ENCODE results near the gene AGPS.
"Not testable (repeated sequence)": the region's sequence is repeated elsewhere in the genome, so short reads cannot be mapped to it uniquely, and the experiment has no call there.

Gene AGPS

DNA sequence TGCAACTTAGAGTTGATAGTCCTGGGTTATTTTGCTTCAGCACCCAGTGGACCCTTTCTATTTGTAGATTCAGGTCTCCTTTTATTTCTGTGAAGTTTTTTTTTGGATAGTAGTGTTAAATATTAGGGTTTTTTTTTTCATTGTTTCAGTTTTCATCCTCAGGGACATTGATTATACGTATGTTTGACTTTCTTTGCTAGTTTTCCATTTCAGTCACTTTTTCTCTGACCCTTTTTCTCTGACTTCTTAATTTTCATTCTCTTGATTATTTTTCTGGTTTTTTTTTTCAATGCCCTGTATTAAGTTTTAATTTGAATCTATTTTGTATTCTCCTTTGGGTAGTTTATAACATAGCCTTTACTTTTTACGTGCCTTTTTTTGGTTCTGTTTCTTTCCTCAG is 79.4 kb downstream of the AGPS start:
- DNase-seq = no peak

DNA sequence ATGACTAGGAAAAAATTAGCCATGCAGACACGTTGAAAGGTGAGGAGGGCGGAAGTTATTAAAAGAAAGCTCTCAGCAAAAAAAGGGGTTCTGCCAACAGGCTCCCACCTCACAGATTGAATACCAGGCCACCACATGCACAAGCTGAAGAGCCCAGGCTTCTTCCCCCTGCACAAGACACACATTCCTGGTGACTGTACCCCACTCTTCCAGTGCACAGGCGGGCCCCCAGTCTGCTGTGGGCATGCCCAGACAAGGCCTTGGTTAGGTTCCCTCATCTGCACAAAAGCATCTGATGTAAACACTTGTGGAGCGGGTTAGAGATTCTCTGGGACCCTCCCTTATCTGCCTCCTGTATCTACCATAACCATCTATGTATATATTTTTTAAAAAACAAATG is 81.7 kb downstream of the AGPS start:
- DNase-seq = no peak

DNA sequence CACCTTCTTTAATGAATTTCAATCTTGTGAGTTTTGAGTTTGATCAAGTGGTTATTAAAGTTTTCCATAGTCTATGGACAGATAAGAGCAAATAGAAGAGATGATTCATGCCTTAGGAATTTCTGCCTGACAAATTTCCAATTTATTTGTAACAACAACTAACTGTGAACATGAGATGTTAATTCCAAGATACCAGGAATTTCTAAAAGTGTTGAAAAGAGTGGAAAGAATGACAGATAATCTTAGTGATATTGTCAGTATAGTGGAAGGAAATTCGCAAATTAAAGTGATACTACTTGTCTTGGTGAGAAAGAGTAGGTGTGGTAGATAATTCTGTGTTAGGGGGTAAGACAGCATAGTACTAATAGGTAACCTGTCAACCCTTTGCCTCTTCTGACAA is 82.4 kb downstream of the AGPS start:
- DNase-seq = no peak

DNA sequence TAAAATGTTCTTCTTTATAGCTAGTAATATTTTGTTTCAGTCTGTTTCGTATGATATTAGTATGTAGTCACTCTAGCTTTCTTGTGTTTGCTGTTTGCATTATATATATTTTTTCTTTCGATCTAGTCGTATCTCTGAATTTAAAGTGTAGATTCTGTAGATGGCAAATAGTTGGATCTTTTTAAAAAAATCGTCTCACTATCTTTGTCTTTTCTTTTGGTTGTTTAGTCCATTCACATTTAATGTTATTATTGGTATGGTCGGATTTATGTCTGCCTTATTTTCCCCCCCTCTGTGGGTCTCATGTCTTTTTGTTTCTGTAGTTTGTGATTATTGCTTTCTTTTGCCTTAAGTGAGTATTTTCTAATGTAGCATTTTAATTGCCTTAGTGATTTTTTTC is 84.3 kb downstream of the AGPS start:
- DNase-seq = no peak

DNA sequence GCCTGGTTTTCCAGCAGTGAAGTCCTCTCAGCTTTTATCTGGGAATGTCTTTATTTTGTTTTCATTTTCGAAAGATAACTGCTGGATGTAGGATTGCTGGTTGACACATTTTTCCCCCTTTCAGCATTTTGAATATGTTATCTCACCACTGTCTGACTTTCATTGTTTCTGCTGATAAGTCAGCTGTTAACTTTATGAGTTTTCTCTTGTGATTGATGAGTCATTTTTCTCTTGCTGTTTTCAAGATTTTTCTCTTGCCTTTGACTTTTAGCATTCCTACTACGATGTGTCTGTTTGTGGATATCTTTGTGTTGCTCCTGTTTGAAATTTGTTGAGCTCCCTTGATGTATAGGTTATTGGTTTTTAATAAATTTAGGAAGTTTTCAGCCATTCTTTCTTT is 85.5 kb downstream of the AGPS start:
- no peak for DNase-seq

DNA sequence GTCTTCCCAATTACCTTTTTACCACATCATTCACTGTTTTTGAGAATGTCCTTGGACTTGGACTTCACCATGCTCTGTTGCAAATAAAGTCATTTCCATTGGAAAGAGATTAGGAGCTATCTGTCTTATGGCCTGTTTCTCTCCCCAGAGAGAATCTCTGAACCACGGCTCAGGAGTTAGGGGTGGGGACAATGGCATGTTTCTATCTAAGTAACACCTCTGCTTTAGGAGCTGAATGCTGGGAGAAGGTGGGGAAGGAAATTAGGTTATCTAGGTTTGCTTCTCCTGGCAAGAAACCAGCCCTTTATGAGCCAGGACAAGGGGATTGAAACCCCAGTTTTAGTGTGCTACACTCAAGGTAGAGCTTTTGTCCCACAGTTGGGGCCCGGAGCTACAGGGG is 86.3 kb downstream of the AGPS start:
- no peak for DNase-seq

DNA sequence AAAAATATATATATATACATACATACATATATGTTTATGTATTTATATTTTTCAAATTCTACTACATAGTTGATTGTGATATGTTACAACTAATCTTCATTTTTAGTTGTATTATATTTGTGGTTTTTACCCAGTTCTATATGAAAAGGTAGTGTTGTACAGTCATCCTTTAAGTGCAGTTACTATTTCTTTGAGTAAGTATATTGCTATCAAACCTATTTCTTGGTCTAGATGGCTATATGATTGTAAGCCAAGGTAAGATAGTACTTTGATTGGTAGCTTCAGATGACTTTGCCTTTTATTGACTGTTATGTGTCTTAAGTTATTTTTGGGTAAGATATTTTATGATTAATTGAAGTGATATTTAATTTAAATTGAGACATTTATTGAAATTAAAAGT is 89.6 kb downstream of the AGPS start:
- DNase-seq = no peak

DNA sequence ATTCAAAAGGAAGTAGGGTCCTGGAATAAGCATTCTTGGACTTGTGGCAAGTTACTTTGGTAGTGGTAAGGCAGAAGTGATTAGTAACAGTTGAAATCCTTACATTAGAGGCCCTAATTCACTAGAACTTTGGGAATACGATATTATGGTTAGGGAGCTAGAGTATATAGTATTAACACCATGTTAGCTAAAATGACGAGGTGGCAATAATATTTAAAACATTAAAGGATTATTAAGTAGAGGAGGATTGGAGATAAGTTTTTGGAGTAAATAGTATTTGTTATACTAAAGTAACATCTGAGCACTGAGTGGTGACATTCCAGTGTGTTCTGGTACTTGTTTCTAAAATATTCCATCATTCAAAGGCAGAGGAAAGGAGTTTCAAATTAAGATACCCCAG is 91.0 kb downstream of the AGPS start:
- DNase-seq = no peak

DNA sequence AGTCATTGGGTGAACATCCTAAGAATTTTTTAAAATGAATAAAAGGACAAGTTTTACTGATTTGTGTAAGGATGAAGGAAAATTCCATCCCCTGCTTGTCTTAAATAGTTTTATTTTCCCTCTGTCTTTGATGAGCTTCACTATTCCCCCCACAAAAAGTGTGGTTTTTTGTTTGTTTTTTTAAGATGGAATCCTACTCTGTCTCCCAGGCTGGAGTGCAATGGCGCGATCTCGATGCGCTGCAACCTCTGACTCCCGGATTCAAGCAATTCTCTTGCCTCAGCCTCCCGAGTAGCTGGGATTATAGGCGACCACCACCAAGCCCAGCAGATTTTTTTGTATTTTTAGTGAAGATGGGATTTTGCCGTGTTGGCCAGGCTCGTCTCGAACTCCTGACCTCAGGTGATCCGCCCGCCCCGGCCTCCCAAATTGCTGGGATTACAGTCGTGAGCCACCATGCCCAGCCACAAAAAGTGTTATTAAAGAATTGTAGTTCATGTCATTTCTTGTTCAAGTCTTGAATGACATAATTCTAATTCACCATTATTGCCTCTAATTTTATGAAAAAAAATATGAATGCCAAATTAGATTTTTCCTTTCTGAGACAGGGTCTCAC is 91.7 kb downstream of the AGPS start:
- DNase-seq = no peak

DNA sequence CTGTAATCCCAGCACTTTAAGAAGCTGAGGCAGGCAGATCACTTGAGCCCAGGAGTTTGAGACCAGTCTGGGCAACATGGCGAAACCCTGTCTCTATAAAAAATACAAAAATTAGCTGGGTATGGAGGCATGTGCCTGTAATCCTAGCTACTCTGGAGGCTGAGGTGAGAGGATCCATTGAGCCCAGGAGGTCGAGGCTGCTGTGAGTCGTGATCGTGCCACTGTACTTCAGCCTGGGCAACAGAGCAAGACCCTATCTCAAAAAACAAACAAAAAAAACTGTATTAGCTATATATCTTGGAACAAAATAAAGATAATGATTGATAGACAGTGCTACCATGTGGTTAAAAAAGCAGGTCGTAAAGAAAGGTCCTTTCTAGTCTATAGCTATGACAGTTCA is 93.1 kb downstream of the AGPS start:
- not testable (repeated sequence) for DNase-seq

DNA sequence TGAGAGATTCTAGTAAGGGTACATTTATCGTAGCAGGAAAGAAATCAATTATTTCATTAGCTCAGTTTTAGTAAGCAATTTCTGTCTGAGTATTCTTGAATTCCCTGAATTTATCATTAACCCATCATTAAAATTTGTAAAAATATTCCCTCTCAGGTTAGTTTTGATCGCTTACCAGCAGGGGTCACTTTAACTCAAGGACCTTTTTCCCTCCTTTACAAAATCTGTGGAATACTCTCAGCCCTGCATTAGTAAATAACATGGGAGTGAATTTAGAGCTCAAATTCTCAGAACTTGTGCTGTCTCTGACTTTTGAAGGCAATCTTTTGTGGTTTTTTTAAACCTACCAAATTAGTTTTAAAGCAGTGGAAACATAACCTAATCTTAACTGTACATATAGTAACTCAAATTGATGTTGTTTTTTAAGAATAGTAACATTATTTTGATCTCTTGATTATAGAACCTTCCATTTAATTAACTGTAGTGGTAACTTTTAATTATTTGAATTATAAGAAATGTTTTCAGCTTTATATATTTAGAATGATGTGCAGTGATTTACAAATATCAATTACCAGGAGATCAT is 97.2 kb downstream of the AGPS start:
- DNase-seq = peak; percentile 18

DNA sequence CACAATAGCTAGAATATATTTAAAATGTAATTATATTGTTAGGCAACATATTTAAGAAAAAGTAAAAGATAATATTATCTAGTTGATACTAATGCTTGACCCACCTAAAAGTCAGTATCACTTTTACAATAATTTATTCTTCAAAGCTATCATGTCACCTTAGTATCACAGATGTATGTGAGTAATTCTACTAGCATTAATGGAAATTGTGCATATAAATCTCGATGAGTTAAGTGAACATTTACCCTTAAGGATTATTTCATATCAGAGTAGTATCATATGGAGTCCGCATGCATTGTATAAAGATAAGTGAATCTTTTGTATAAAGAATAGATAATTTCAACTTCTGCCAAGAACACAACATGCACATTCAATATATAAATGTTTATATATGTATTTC is 103.4 kb downstream of the AGPS start:
- DNase-seq = no peak

DNA sequence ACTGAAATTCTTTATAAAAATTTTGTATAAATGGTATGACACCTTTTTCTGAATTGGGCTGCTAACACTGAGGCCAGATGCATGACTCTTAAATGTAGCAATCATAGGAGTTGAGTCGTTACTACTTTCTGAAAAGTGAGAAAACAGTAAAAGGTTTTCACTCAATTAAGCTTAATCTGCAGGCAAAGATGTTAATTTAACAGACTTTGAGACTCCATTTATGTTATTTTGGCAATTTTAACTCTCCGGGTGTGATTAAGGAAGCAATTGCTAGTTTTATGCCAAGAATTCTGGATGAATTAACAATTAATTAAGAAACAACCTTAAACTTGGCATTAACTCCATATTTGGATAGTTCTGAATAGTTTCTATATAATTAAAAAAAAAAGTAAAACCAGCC is 104.3 kb downstream of the AGPS start:
- no peak for DNase-seq

DNA sequence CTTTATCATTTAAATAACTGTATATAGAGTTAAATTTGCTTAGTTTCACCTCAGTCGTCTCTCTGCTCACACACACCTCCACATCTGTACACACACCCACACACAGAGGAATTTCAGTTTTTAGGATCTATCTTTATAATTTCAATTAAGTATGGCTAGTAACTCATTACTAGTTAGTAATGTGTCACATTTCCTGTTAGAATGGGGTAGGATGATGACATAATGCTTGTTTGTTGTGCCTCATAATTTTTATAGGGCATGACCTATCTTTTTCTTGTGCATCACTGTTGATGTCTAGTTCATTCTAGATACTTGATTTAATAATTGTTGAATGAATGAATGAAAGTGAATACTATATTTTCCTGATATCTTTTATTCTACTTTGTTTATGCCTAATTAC is 108.6 kb downstream of the AGPS start:
- no peak for DNase-seq

DNA sequence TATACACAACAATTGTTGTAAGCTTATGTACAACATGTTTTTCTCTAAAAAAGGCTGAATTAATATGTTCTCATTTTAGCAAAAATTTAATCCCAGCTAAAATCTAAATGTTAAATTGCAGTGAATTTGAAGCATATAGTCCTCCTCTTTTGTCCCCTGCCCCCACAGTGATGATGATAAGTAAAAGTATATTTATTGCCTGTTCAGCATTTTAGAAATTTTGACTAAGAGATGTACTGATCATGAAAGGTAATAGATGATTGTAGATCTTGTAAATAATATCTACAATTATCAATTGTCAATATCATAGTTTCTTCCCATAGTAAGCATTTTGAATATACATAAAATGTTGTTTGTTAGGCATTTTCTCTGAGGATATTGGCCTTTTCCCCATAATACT is 113.9 kb downstream of the AGPS start:
- no peak for DNase-seq

DNA sequence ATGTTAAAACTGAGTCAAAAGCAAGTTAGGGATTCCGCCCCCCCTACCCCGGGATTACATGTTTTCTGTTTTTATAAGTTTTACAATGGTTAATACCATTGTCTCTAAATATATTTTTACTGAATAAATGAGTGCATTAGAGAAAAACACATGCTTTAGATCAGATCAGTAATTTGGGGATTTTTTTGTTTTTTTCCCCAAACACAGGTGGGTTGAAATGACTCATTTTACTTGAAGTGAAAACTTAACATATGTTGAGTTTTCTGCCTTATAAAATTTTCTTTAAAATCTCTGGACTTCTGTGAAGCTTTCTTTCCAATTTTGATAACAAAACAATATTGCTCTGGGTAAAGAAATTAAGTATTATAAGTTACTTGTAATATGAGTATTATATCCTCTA is 114.4 kb downstream of the AGPS start:
- no peak for DNase-seq

DNA sequence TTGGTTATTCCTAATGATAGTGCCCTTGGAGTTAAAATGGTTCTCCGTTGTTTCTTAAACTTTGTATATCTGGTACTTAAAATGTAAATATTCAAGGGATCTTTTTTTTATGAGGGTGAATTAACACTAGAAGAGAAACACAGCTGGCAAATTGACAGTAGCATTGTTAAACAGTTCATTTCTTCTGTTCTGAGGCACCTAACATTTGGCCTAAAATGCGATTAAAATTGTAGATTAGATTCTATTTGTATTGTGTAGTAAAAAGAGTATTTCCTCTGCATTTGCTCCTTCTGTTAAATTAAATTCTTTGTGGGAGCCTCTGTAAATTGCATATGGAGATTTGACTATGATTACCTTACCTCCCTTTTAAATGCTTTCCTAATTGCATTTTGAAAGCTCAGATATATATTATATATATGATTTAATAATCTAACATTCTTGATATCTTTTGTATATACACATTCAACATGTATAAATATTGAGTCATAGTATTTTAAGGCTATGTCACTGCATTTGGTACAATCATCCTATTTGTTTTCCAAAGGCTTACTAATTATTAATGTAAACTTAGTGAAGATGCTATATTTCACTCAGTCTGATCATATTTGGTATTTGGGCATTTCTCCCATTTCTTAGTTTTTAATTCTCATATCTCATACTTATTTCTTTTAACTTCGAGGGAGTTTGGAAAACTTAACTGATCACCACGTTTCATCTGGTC is 124.4 kb downstream of the AGPS start:
- DNase-seq = no peak

DNA sequence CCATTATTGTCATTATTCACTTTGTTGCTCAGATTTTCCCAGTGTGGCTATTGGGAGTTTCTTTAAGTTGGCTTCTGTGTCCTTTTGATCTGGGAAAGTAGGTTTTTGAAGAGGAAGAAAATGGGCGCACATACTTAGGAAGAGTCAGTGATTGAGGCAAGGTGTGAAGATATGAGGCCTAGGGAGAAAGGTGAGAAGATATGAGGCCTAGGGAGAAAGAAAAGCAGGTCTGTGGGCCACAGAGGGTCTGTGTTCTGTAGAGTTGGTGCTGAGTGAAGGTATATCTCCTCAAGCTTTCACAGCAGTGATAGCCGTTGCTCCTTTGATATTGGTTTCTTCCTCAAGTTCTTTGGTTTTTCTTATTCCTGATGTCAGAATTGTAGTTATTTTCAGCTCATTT is 126.2 kb downstream of the AGPS start:
- DNase-seq = no peak

DNA sequence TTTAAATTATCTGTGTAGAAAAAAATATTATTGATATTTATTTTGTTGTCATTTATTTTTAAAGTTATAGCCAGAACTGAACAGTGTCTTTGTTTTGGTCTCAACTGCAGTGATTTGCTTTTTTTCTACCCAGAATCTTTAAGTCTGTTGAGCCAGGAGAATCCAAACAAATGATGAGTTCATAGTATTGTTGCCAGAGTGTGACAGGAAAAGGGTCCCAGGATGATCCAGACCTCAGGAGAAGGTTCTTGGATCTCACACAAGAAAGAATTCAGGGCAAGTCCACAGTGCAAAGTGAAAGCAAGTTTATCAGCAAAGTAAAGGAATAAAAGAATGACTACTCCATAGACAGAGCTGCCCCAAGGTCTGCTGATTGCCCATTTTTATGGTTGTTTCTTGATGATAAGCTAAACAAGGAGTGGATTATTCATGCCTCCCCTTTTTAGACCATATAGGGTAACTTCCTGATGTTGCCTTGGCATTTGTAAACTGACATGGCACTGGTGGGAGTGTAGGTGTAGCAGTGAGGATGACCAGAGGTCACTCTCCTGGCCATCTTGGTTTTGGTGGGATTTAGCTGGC is 127.1 kb downstream of the AGPS start:
- DNase-seq = no peak

DNA sequence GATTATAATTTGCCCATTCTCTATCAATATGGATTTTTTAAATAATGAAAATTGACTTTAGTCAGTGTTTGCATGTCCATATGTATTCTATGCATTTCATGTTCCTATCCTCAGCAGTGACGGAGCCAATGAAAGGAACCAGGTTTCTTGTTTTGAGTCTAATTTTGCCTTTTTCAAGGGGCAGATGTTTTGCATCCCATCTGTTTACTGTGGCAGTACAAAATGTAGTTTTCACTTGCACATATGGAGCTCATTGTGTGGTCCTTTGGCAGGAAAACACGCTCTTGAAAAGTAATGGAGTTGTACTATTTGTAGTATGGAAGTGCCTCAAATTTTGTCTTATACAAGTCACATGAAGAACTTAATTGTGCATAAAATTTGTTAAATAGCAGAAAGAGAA is 127.8 kb downstream of the AGPS start:
- no peak for DNase-seq

DNA sequence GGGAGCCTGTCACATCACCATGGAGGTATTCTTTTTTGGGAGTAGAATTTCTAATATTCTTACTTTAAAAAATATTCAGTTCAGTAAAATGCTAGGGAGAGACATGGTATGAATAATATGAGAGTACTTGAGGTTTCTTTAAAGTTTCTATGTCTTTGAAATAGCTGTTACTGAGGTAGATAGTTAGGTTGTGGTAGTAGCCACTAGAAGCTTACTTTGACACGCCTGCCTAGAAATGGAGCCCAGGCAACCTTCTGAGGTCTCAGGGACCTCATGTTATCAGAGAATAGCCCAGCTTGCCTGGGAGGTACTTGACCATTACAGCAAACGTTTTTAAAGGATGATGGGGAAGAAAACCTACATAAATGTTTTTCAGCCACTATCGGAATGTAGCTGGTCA is 131.2 kb downstream of the AGPS start:
- DNase-seq = no peak

DNA sequence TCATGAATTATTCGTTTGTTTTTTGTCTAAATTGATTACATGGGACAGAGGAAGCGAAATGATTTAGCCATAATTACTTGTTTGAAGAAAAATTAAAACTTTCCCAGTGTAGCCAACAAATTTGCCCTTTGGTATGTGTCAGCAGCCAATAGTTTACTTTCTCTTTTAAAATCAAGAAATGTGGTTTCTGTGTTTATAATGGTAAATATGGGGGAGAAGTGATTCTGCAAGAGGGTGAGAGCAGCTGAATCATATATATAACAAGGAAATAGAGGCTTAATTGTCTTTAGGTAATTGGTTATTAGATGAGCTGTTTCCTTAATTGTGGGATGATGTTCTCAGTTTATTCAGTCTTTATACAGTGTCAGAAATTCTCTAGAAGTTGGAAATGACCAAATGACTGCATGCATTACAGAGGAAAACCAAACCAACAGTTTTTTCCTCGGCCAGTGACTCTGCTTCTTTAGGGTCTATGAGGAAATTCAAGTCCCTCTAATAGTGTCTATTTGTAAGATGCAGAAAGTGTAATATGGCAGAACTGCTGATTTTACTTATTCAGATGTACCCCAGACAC is 132.9 kb downstream of the AGPS start:
- DNase-seq = no peak

DNA sequence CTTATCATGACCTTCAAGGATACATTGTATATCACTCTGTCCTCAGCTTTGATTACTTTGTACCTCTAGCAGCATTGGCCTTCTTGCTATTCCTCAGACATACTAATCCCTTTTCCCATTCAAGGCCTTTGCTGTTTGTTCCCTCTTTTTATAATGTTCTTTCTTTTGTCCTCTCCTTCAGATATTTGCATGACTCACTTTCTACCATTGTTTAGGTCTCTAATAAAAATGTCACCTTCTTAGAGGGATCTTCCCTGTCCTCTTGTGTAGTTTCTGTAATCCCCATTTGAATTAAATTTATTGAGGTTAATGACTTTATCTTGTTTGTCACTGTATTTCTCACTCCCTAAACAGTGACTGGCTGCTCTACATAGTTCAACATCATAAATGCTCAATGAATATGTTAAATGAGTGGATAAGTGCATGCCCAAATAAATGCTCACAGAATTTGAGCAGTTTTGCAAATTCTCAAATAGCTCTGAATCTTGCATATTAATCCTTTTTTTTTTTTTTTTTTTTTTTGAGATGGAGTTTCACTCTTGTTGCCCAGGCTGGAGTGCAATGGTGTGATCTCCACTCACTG is 135.9 kb downstream of the AGPS start:
- DNase-seq = no peak
